Cardiac septum (tissue), 1 donor: ENCODE measurements around the gene LEMD1. TPM values are rescaled to one million over a fixed set of nuclear protein-coding genes. Genes with fewer than 3 reads are reported as not detected.

Experiments
- DNase-seq: peaks from one replicate; pipeline ENCODE4 v3.0.0-alpha.2; 2020; ENCODE audit warnings: low spot score
- intact Hi-C: fragments of 100-400 bp; cut with DNase I; formaldehyde crosslinking; loops from one replicate; pipeline ENCODE4 v1.14.0; 2022
- long read RNA-seq: library from polyadenylated mRNA; unstranded; transcript quantifications from one replicate; pipeline ENCODE4 v2.0.0, GENCODE V29; 2021
- total RNA-seq: library from RNA; stranded (reverse); fragmentation: NEBNext Ultra II Directional; extraction: Animal tissue kit (Norgen Biotek cat#: 25700); gene quantifications from one replicate; pipeline ENCODE4 v1.2.1, GENCODE V29; 2021
- donor health status: DM: no; HTN: no; CAD: no.

The LEMD1 gene
- not detected for total RNA-seq
- long read RNA-seq, result 0 reads

- no peak for DNase-seq
- intact Hi-C loops, result no loop called here
These were observed at the start of gene LEMD1 for GRCh38 chr1:205421798-205422197. Gene LEMD1, minus strand, starts transcription at chr1:205422056. Its CDS starts 1,520 bp downstream, at chr1:205420536.

- intact Hi-C loops, result no loop called here
- DNase-seq, result no peak
These were observed 48.3 kb upstream of the LEMD1 start for GRCh38 chr1:205470131-205470530.

- intact Hi-C loops, result no loop called here
- no peak for DNase-seq
These were observed 44.9 kb upstream of the LEMD1 start for GRCh38 chr1:205466595-205467220.

- no peak for DNase-seq
- intact Hi-C loops, result no loop called here
These were observed 43.5 kb upstream of the LEMD1 start for GRCh38 chr1:205465392-205465791.

- DNase-seq, result no peak
- intact Hi-C loops, result no loop called here
These were observed 37.1 kb upstream of the LEMD1 start for GRCh38 chr1:205458777-205459566.

GRCh38 chr1:205456868-205457745, 35.3 kb upstream of the LEMD1 start:
- intact Hi-C loops, result no loop called here
- no peak for DNase-seq

- intact Hi-C loops, result no loop called here
- DNase-seq, result no peak
These were observed 34.6 kb upstream of the LEMD1 start for GRCh38 chr1:205456383-205456867.

- no peak for DNase-seq
- intact Hi-C loops, result no loop called here
These were observed 33.9 kb upstream of the LEMD1 start, which contains the start of gene BLACAT1 for GRCh38 chr1:205455581-205456382. Gene BLACAT1, minus strand, starts transcription at chr1:205456045.

GRCh38 chr1:205454903-205455335, 33.1 kb upstream of the LEMD1 start:
- intact Hi-C loops, result no loop called here
- no peak for DNase-seq

GRCh38 chr1:205453466-205453865, 31.6 kb upstream of the LEMD1 start:
- no peak for DNase-seq
- intact Hi-C loops, result no loop called here

- DNase-seq, result no peak
- intact Hi-C loops, result no loop called here
These were observed 31.1 kb upstream of the LEMD1 start for GRCh38 chr1:205452933-205453332.

- intact Hi-C loops, result no loop called here
- no peak for DNase-seq
These were observed 30.5 kb upstream of the LEMD1 start for GRCh38 chr1:205452364-205452763.

GRCh38 chr1:205451759-205452164, 29.9 kb upstream of the LEMD1 start:
- intact Hi-C loops, result no loop called here
- no peak for DNase-seq

GRCh38 chr1:205451202-205451601, 29.3 kb upstream of the LEMD1 start:
- intact Hi-C loops, result no loop called here
- DNase-seq, result no peak

GRCh38 chr1:205450448-205450847, 28.6 kb upstream of the LEMD1 start:
- intact Hi-C loops, result no loop called here
- no peak for DNase-seq

GRCh38 chr1:205449750-205450443, 28.0 kb upstream of the LEMD1 start:
- no peak for DNase-seq
- intact Hi-C loops, result no loop called here

GRCh38 chr1:205449254-205449749, 27.4 kb upstream of the LEMD1 start:
- intact Hi-C loops, result no loop called here
- DNase-seq, result no peak

- intact Hi-C loops, result no loop called here
- DNase-seq, result no peak
These were observed 26.8 kb upstream of the LEMD1 start for GRCh38 chr1:205448540-205449253.
